Mesenteric fat pad (tissue), 1 donor: ENCODE results near the gene MIB2. TPM values are rescaled to one million over a fixed set of nuclear protein-coding genes. Genes with fewer than 3 reads are reported as not detected.
"Not testable (repeated sequence)": the region's sequence is repeated elsewhere in the genome, so short reads cannot be mapped to it uniquely, and the experiment has no call there.

Source experiments
- DNase-seq: peaks from one replicate; pipeline ENCODE4 v3.0.0-alpha.2; 2020; ENCODE audit warnings: low spot score
- long read RNA-seq: library from polyadenylated mRNA; unstranded; transcript quantifications from one replicate; pipeline ENCODE4 v2.0.0, GENCODE V29; 2020
- total RNA-seq: library from RNA; stranded (reverse); fragmentation: NEBNext Ultra II Directional; extraction: Animal tissue kit (Norgen Biotek cat#: 25700); gene quantifications from one replicate; pipeline ENCODE4 v1.2.1, GENCODE V29; 2021
- donor health status: DM: yes; HTN: yes; CAD: no.

The MIB2 gene
- 37.9 TPM for total RNA-seq
- long read RNA-seq, partial matches to known transcripts = 9 of 18 reads
- long read RNA-seq, other reads (novel, unspliced or antisense) = 6 of 18 reads

GRCh38 chr1:1615256-1616044 lies at the start of gene MIB2:
TSS of gene MIB2 (plus strand) at chr1:1615500. CDS start at chr1:1623453, 7,953 bp downstream.
- peak; percentile 99 for DNase-seq

- DNase-seq = no peak
These were observed 48.0 kb upstream of the MIB2 start for GRCh38 chr1:1567152-1567875.

- DNase-seq = no peak
These were observed 47.4 kb upstream of the MIB2 start for GRCh38 chr1:1567891-1568291.

GRCh38 chr1:1569341-1569740 lies 46.0 kb upstream of the MIB2 start:
- no peak for DNase-seq

GRCh38 chr1:1573843-1574720 lies 41.2 kb upstream of the MIB2 start:
- DNase-seq = no peak

GRCh38 chr1:1574721-1575537 lies 40.4 kb upstream of the MIB2 start, which contains the start of gene SSU72:
TSS of gene SSU72 (minus strand) at chr1:1574863. CDS start at chr1:1574557, 306 bp downstream.
- DNase-seq = peak; percentile 98

- no peak for DNase-seq
These were observed 37.8 kb upstream of the MIB2 start for GRCh38 chr1:1577367-1578011.

- no peak for DNase-seq
These were observed 36.8 kb upstream of the MIB2 start for GRCh38 chr1:1578371-1578940.

- DNase-seq = no peak
These were observed 32.5 kb upstream of the MIB2 start for GRCh38 chr1:1582585-1583346.

- DNase-seq = no peak
These were observed 31.8 kb upstream of the MIB2 start for GRCh38 chr1:1583347-1584010.

- DNase-seq = no peak
These were observed 23.8 kb upstream of the MIB2 start for GRCh38 chr1:1591452-1591851.

- DNase-seq = no peak
These were observed 21.3 kb upstream of the MIB2 start for GRCh38 chr1:1593834-1594601.

- no peak for DNase-seq
These were observed 20.6 kb upstream of the MIB2 start for GRCh38 chr1:1594602-1595260.

GRCh38 chr1:1595341-1595740 lies 20.0 kb upstream of the MIB2 start:
- DNase-seq = not testable (repeated sequence)

GRCh38 chr1:1596493-1597274 lies 18.6 kb upstream of the MIB2 start:
- no peak for DNase-seq

GRCh38 chr1:1597275-1597930 lies 17.9 kb upstream of the MIB2 start:
- DNase-seq = no peak
